Right lobe of liver (tissue), 6 donors: ENCODE data around the gene YTHDC1. TPM values are rescaled to one million over a fixed set of nuclear protein-coding genes. Genes with fewer than 3 reads are reported as not detected.
"Not testable (repeated sequence)": the region's sequence is repeated elsewhere in the genome, so short reads cannot be mapped to it uniquely, and the experiment has no call there.

Source experiments
- ATAC-seq, 4 donors: fragments of 200-7000 bp; cut with Tn5 transposase; one replicate each; pipeline ENCODE4 v1.9.1; 2020; ENCODE audit warnings: mild to moderate bottlenecking in 4 of 4, moderate library complexity in 4 of 4
- DNase-seq, 3 donors: peaks; one replicate each; pipeline ENCODE4 v3.0.0-alpha.2; 2020
- H3K27ac ChIP-seq, 3 donors: fragments of 200-600 bp; one replicate each; pipeline ENCODE4 v1.8.0; 2022
- H3K27me3 ChIP-seq, 2 donors: fragments of 200-600 bp; one replicate each; pipeline ENCODE4 v1.8.0; 2022
- H3K36me3 ChIP-seq, 4 donors: fragments of 200-600 bp; sonication (generic) in 1 of 4; one replicate each; pipeline versions ENCODE4 v1.5.1 to v1.8.0; 2017 to 2022; ENCODE audit warnings: control low read depth in 1 of 4
- H3K4me1 ChIP-seq, 4 donors: fragments of 200-600 bp; sonication (generic) in 1 of 4; one replicate each; pipeline versions ENCODE4 v1.5.1 to v1.8.0; 2017 to 2022; ENCODE audit warnings: control low read depth in 1 of 4
- H3K4me3 ChIP-seq, 3 donors: fragments of 200-600 bp; one replicate each; pipeline ENCODE4 v1.8.0; 2022
- H3K9me3 ChIP-seq, 4 donors: fragments of 200-600 bp; sonication (generic) in 1 of 4; one replicate each; pipeline versions ENCODE4 v1.5.1 to v1.8.0; 2017 to 2022; ENCODE audit warnings: control low read depth in 1 of 4
- CTCF ChIP-seq, 4 donors: fragments of 200-600 bp in 3 of 4; fragments of 450-650 bp in 1 of 4; IDR thresholded peaks; one replicate each; pipeline versions ENCODE4 v1.5.1 to v1.8.0; 2016 to 2022; ENCODE audit warnings: antibody characterized with exemption in 4 of 4, mild to moderate bottlenecking in 2 of 4
- POLR2A ChIP-seq: fragments of 450-650 bp; IDR thresholded peaks from one replicate; pipeline ENCODE4 v1.6.1; 2017; ENCODE audit warnings: antibody characterized with exemption, mild to moderate bottlenecking
- WGBS: methylation state at CpG from one replicate; pipeline ENCODE4 v1.1.6; 2018; ENCODE audit warnings: low coverage, low lambda C conversion rate; ENCODE audit not compliant: insufficient coverage; ENCODE audit errors: missing lambda C conversion rate; 5-methylcytosine and 5-hydroxymethylcytosine counted together
- intact Hi-C, 2 donors: fragments of 100-400 bp; cut with DNase I; formaldehyde crosslinking; loops; one replicate each; pipeline versions ENCODE4 v1.11.2 to v1.14.1; 2022
- total RNA-seq, 6 experiments: library from RNA; depleted of rRNA in 2 of 6; stranded (reverse); fragments of >200 nt in 2 of 6; fragmentation: NEBNext Ultra II Directional in 3 of 6; extraction: Animal tissue kit (Norgen Biotek cat#: 25700) in 3 of 6; gene quantifications; one replicate each; pipeline versions ENCODE4 v1.1.0 to v1.2.4, GENCODE V29; 2016 to 2023
- donor health status: DM: no; HTN: yes; CAD: no.
- donor health status: DM: no; HTN: no; CAD: no.
- donor health status: DM: no; HTN: no; CAD: no.
- donor health status: DM: no; HTN: yes; CAD: no.
- donor health status: DM: no; HTN: yes; CAD: no.

Gene YTHDC1
- total RNA-seq, 6 experiments from 2014 or later: 15.5 to 32.9 (median 26.0) TPM

GRCh38 chr4:68390205-68390935, 40.5 kb upstream of the YTHDC1 start:
- H3K36me3 ChIP-seq: no peaks in the 10 kb centered on the region
- H3K9me3 ChIP-seq: no peaks in the 10 kb centered on the region
- no peak overlapping the region for H3K4me3 ChIP-seq
- WGBS: 36% methylated on average over 1 of the region's 1 CpG
- ATAC-seq (no peak), DNase-seq (no peak)
- no peaks in the 10 kb centered on the region for H3K4me1 ChIP-seq
- intact Hi-C loops: no loop called here
- no peak overlapping the region for H3K27ac ChIP-seq
- TF ChIP-seq POLR2A: no peak
- no peak for TF ChIP-seq CTCF (IDR thresholded peaks at IDR 0.05)
- no peaks in the 10 kb centered on the region for H3K27me3 ChIP-seq

GRCh38 chr4:68389386-68389913, 39.6 kb upstream of the YTHDC1 start:
- H3K4me1 ChIP-seq, H3K27me3 ChIP-seq, H3K4me3 ChIP-seq, H3K27ac ChIP-seq, ATAC-seq, intact Hi-C loops, DNase-seq, H3K9me3 ChIP-seq, H3K36me3 ChIP-seq: not testable (repeated sequence)
- WGBS: 66% methylated on average over 6 of the region's 6 CpGs

- Histone ChIP-seq H3K27me3 (no peaks in the 10 kb centered on the region), H3K4me3 (no peak overlapping the region), H3K27ac (no peak overlapping the region), H3K4me1 (no peaks in the 10 kb centered on the region), H3K36me3 (no peaks in the 10 kb centered on the region), H3K9me3 (no peaks in the 10 kb centered on the region)
- intact Hi-C loops: no loop called here
- WGBS: 78% methylated on average over 4 of the region's 4 CpGs
- DNase-seq (no peak), ATAC-seq (no peak)
- TF ChIP-seq CTCF (IDR thresholded peaks at IDR 0.05) (no peak), POLR2A (no peak)
Observed at GRCh38 chr4:68388347-68388865, 38.5 kb upstream of the YTHDC1 start.

- Histone ChIP-seq H3K27ac (no peak overlapping the region), H3K4me3 (no peak overlapping the region), H3K4me1 (no peaks in the 10 kb centered on the region), H3K36me3 (no peaks in the 10 kb centered on the region), H3K9me3 (no peaks in the 10 kb centered on the region), H3K27me3 (no peaks in the 10 kb centered on the region)
- no peak for DNase-seq
- intact Hi-C loops: no loop called here
- no peak for TF ChIP-seq POLR2A
- no peak for TF ChIP-seq CTCF (IDR thresholded peaks at IDR 0.05)
- 69% methylated on average over 2 of the region's 2 CpGs for WGBS
- ATAC-seq: no peak
Observed at GRCh38 chr4:68385267-68385666, 35.4 kb upstream of the YTHDC1 start.

GRCh38 chr4:68383115-68383514, 33.2 kb upstream of the YTHDC1 start:
- ATAC-seq: no peak
- no peaks in the 10 kb centered on the region for H3K4me1 ChIP-seq
- no peak overlapping the region for H3K27ac ChIP-seq
- H3K36me3 ChIP-seq: no peaks in the 10 kb centered on the region
- H3K9me3 ChIP-seq: no peaks in the 10 kb centered on the region
- DNase-seq: no peak
- no peak overlapping the region for H3K4me3 ChIP-seq
- WGBS: 46% methylated on average over 3 of the region's 3 CpGs
- TF ChIP-seq POLR2A: no peak
- TF ChIP-seq CTCF (IDR thresholded peaks at IDR 0.05): no peak
- intact Hi-C loops: no loop called here
- H3K27me3 ChIP-seq: no peaks in the 10 kb centered on the region
